Skeletal muscle satellite cell (primary cell): Measurements from ENCODE around the gene DSTN. TPM values are rescaled to one million over a fixed set of nuclear protein-coding genes. Genes with fewer than 3 reads are reported as not detected.

Source experiments
- H3K27me3 ChIP-seq: 2 replicates; pipeline ENCODE4 v1.7.0; 2013; ENCODE audit warnings: low read length; ENCODE audit not compliant: control insufficient read depth, insufficient read depth
- H3K36me3 ChIP-seq: 2 replicates; pipeline ENCODE4 v1.7.0; 2013; ENCODE audit warnings: mild to moderate bottlenecking, control low read depth, low read length; ENCODE audit not compliant: insufficient read depth
- H3K4me1 ChIP-seq: 2 replicates; pipeline ENCODE4 v1.7.0; 2013; ENCODE audit warnings: low read length; ENCODE audit not compliant: control insufficient read depth, insufficient read depth
- H3K4me2 ChIP-seq: 2 replicates; pipeline ENCODE4 v1.7.0; 2013; ENCODE audit warnings: mild to moderate bottlenecking, low read length
- H3K4me3 ChIP-seq: 2 replicates; pipeline ENCODE4 v1.7.0; 2013; ENCODE audit warnings: low read length
- H3K9ac ChIP-seq: 2 replicates; pipeline ENCODE4 v1.7.0; 2013; ENCODE audit warnings: mild to moderate bottlenecking, low read depth, low read length, moderate library complexity
- H3K9me3 ChIP-seq: replicated peaks from 2 replicates; pipeline ENCODE4 v1.7.0; 2013; ENCODE audit warnings: mild to moderate bottlenecking, control low read depth, low read length
- total RNA-seq: library from RNA; depleted of rRNA; stranded (reverse); fragments of >200 nt; gene quantifications from 2 replicates; pipeline ENCODE4 v1.2.3, GENCODE V29; 2012; rRNA removed

DSTN gene
- 190 and 208 TPM in 2 replicates for total RNA-seq

- Histone ChIP-seq H3K27me3 (no peaks in the 10 kb centered on the region), H3K9ac (peak within 1 kb of the TSS; percentile 100), H3K9me3 (no peaks in the 10 kb centered on the region), H3K36me3 (peaks cover 5% of the 10 kb centered on the region), H3K4me1 (peaks cover 27% of the 10 kb centered on the region), H3K4me3 (peak within 1 kb of the TSS; percentile 98), H3K4me2 (peak within 1 kb of the TSS; percentile 83)
Observed at GRCh38 chr20:17569616-17570346, at the start of gene DSTN. DSTN (plus strand) TSS chr20:17570075; CDS start chr20:17570209, 134 bp downstream.

- no peak overlapping the region for H3K4me3 ChIP-seq
- no peaks in the 10 kb centered on the region for H3K36me3 ChIP-seq
- no peaks in the 10 kb centered on the region for H3K4me1 ChIP-seq
- H3K4me2 ChIP-seq: no peak overlapping the region
- no peaks in the 10 kb centered on the region for H3K9me3 ChIP-seq
- H3K9ac ChIP-seq: no peak overlapping the region
- H3K27me3 ChIP-seq: peaks cover 19% of the 10 kb centered on the region
Observed at GRCh38 chr20:17520583-17520982, 49.3 kb upstream of the DSTN start.

- Histone ChIP-seq H3K9me3 (no peaks in the 10 kb centered on the region), H3K4me3 (no peak overlapping the region), H3K4me1 (no peaks in the 10 kb centered on the region), H3K4me2 (no peak overlapping the region), H3K9ac (no peak overlapping the region), H3K27me3 (peaks cover 18% of the 10 kb centered on the region), H3K36me3 (no peaks in the 10 kb centered on the region)
Observed at GRCh38 chr20:17522528-17522927, 47.3 kb upstream of the DSTN start.

GRCh38 chr20:17523326-17523725 is 46.5 kb upstream of the DSTN start:
- no peaks in the 10 kb centered on the region for H3K9me3 ChIP-seq
- H3K4me3 ChIP-seq: no peak overlapping the region
- H3K36me3 ChIP-seq: no peaks in the 10 kb centered on the region
- H3K4me2 ChIP-seq: no peak overlapping the region
- no peak overlapping the region for H3K9ac ChIP-seq
- H3K4me1 ChIP-seq: no peaks in the 10 kb centered on the region
- H3K27me3 ChIP-seq: peaks cover 18% of the 10 kb centered on the region

- Histone ChIP-seq H3K9me3 (no peaks in the 10 kb centered on the region), H3K36me3 (no peaks in the 10 kb centered on the region), H3K27me3 (peaks cover 18% of the 10 kb centered on the region), H3K9ac (no peak overlapping the region), H3K4me1 (no peaks in the 10 kb centered on the region), H3K4me3 (no peak overlapping the region), H3K4me2 (no peak overlapping the region)
Observed at GRCh38 chr20:17524560-17524959, 45.3 kb upstream of the DSTN start.

GRCh38 chr20:17525132-17525531 is 44.7 kb upstream of the DSTN start:
- Histone ChIP-seq H3K27me3 (peaks cover 21% of the 10 kb centered on the region), H3K36me3 (no peaks in the 10 kb centered on the region), H3K9ac (no peak overlapping the region), H3K4me2 (no peak overlapping the region), H3K4me1 (no peaks in the 10 kb centered on the region), H3K4me3 (no peak overlapping the region), H3K9me3 (no peaks in the 10 kb centered on the region)

GRCh38 chr20:17525650-17526049 is 44.2 kb upstream of the DSTN start:
- Histone ChIP-seq H3K4me2 (no peak overlapping the region), H3K27me3 (peaks cover 21% of the 10 kb centered on the region), H3K4me3 (no peak overlapping the region)

GRCh38 chr20:17529586-17529985 is 40.3 kb upstream of the DSTN start:
- Histone ChIP-seq H3K9me3 (no peaks in the 10 kb centered on the region), H3K36me3 (no peaks in the 10 kb centered on the region), H3K27me3 (peaks cover 12% of the 10 kb centered on the region), H3K4me1 (peaks cover 20% of the 10 kb centered on the region), H3K4me3 (no peak overlapping the region), H3K9ac (no peak overlapping the region), H3K4me2 (no peak overlapping the region)

More at GRCh38 chr20:17525650-17526049, 44.2 kb upstream of the DSTN start:
- H3K9ac ChIP-seq: no peak overlapping the region
- H3K36me3 ChIP-seq: no peaks in the 10 kb centered on the region
- H3K4me1 ChIP-seq: peaks cover 2% of the 10 kb centered on the region
- no peaks in the 10 kb centered on the region for H3K9me3 ChIP-seq

GRCh38 chr20:17530153-17530552 is 39.7 kb upstream of the DSTN start:
- peaks cover 20% of the 10 kb centered on the region for H3K4me1 ChIP-seq
- no peak overlapping the region for H3K9ac ChIP-seq
- no peaks in the 10 kb centered on the region for H3K36me3 ChIP-seq
- H3K27me3 ChIP-seq: peaks cover 7% of the 10 kb centered on the region
- H3K4me3 ChIP-seq: no peak overlapping the region
- H3K9me3 ChIP-seq: no peaks in the 10 kb centered on the region
- no peak overlapping the region for H3K4me2 ChIP-seq

GRCh38 chr20:17530716-17531664 is 38.9 kb upstream of the DSTN start, which contains the start of gene BFSP1:
BFSP1 (minus strand) TSS chr20:17531379; CDS start chr20:17531329, 50 bp downstream.
- Histone ChIP-seq H3K4me3 (peak within 1 kb of the TSS; percentile 74), H3K27me3 (peaks cover 4% of the 10 kb centered on the region), H3K9me3 (no peaks in the 10 kb centered on the region), H3K36me3 (no peaks in the 10 kb centered on the region), H3K4me1 (peaks cover 20% of the 10 kb centered on the region), H3K9ac (peak within 1 kb of the TSS; percentile 75), H3K4me2 (peak within 1 kb of the TSS; percentile 86)

- Histone ChIP-seq H3K9me3 (no peaks in the 10 kb centered on the region), H3K4me1 (peaks cover 20% of the 10 kb centered on the region), H3K4me3 (peak overlapping the region; percentile 74), H3K36me3 (no peaks in the 10 kb centered on the region), H3K27me3 (peaks cover 4% of the 10 kb centered on the region), H3K9ac (peak overlapping the region; percentile 75), H3K4me2 (peak overlapping the region; percentile 86)
Observed at GRCh38 chr20:17531665-17532025, 38.2 kb upstream of the DSTN start.
